ENCODE data around the gene SESN1. TPM values are rescaled to one million over a fixed set of nuclear protein-coding genes. Genes with fewer than 3 reads are reported as not detected.

SESN1 gene
- polyA plus RNA-seq, 1 donor (not counting 4 experiments of a cell fraction or from before 2014, with no cell fraction given): 21.4 TPM

DNA sequence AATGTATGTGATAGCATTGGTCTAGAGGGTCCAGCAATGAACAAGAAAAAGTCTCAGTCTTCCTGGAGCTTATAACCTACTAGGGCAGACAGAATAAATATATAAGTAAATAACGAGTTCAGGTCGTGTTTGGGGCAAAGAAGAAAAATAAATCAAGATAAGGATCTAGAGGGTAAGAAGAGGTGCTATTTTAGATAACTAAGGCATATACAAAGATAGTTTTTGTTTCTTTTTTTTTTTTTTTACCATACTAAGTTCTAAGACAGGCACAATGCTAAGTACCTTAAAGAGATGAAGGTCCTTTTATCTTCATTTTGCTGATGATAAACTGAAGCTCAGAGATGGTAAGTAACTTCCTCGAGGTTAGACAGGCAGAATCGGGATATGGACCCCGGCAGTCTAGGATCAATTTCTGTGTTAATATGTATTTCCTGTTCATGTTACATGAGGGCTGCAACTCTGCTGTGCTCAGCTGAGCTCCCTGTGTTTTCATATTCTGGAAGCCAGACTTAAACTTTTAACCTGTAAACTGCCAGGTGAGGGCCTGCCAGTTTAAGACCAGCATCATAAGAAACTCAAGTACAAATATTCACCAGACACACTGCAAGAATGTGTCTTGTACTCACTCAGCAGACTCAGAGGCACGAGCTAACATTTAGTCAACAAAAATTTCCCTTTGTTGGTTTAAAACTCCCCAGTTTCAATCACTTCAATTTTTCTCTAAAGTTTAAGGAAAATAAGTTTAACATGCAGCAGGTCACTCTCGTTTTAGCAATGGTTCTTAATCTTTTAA lies 23.3 kb downstream of the SESN1 start:
- dilution Hi-C loops (cut with MboI; ENCODE audit: extremely low pct_ligation_motif_present, low sequenced_read_pairs): no loop called here
- H3K4me1 ChIP-seq (ENCODE audit: control insufficient read depth, extremely low read depth, insufficient read depth, low read length): no peaks in the 10 kb centered on the region
- no peak overlapping the region for H3K4me3 ChIP-seq (ENCODE audit: control insufficient read depth in 2 of 3, extremely low read depth in 1 of 3, insufficient read depth in 2 of 3, low read depth in 1 of 3, low read length in 3 of 3)
- H3K9me1 ChIP-seq (ENCODE audit: control insufficient read depth, extremely low read depth, insufficient read depth, low read length): no peaks in the 10 kb centered on the region
- DNase-seq (ENCODE audit: low read depth, low spot score) (no peak), FAIRE-seq (no peak)
- no peak overlapping the region for H3K27ac ChIP-seq (ENCODE audit: control insufficient read depth, insufficient read depth, low read length)
- no peaks in the 10 kb centered on the region for H3K79me2 ChIP-seq (ENCODE audit: control insufficient read depth, insufficient read depth, low read length)
- H4K20me1 ChIP-seq (ENCODE audit: control insufficient read depth, extremely low read depth, insufficient read depth, low read length): no peaks in the 10 kb centered on the region
- H3K4me2 ChIP-seq (ENCODE audit: control insufficient read depth, extremely low read depth, insufficient read depth, low read depth, low read length): no peak overlapping the region
- no peaks in the 10 kb centered on the region for H3K9me3 ChIP-seq (ENCODE audit: control insufficient read depth, low read depth, low read length)
- no peaks in the 10 kb centered on the region for H3K27me3 ChIP-seq (ENCODE audit: control insufficient read depth, extremely low read depth, insufficient read depth, low read length)
- TF ChIP-seq, protein P1, sequence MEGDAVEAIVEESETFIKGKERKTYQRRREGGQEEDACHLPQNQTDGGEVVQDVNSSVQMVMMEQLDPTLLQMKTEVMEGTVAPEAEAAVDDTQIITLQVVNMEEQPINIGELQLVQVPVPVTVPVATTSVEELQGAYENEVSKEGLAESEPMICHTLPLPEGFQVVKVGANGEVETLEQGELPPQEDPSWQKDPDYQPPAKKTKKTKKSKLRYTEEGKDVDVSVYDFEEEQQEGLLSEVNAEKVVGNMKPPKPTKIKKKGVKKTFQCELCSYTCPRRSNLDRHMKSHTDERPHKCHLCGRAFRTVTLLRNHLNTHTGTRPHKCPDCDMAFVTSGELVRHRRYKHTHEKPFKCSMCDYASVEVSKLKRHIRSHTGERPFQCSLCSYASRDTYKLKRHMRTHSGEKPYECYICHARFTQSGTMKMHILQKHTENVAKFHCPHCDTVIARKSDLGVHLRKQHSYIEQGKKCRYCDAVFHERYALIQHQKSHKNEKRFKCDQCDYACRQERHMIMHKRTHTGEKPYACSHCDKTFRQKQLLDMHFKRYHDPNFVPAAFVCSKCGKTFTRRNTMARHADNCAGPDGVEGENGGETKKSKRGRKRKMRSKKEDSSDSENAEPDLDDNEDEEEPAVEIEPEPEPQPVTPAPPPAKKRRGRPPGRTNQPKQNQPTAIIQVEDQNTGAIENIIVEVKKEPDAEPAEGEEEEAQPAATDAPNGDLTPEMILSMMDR (optimal IDR thresholded peaks at IDR 0.05 in 1 of 3, IDR thresholded peaks at IDR 0.05 in 1 of 3, conservative IDR thresholded peaks at IDR 0.05 in 1 of 3; ENCODE audit: extremely low read depth in 1 of 3, insufficient read depth in 2 of 3, low read length in 3 of 3): no peak
- TF ChIP-seq EZH2 (IDR thresholded peaks at IDR 0.05; ENCODE audit: low read length): no peak
- no peaks in the 10 kb centered on the region for H3K36me3 ChIP-seq (ENCODE audit: control insufficient read depth in 2 of 2, extremely low read depth in 1 of 2, insufficient read depth in 2 of 2, low read length in 2 of 2)
- H2AFZ ChIP-seq (ENCODE audit: control insufficient read depth, low read length): no peak overlapping the region
- H3K9ac ChIP-seq (ENCODE audit: control insufficient read depth, extremely low read depth, insufficient read depth, low read length): no peak overlapping the region

DNA sequence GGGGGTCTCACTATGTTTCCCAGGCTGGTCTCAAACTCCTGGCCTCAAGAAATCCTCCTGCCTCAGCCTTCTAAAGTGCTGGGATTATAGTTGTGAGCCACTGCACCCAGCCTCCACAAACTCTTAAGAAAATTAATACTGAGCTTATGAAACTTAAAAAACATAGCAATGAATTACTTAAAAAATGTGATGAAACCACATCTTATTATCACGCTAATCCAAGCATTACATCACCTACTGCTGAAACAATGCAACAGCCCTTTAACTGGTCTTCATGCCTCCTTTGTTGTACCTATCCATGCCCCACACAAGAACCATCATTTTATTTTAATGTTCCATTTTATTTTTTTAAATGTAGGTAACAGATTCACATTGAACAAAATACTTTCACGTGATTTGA lies 24.9 kb downstream of the SESN1 start:
- Histone ChIP-seq H3K4me1 (ENCODE audit: control insufficient read depth, extremely low read depth, insufficient read depth, low read length) (no peaks in the 10 kb centered on the region), H4K20me1 (ENCODE audit: control insufficient read depth, extremely low read depth, insufficient read depth, low read length) (no peaks in the 10 kb centered on the region), H3K4me2 (ENCODE audit: control insufficient read depth, extremely low read depth, insufficient read depth, low read depth, low read length) (no peak overlapping the region), H3K36me3 (ENCODE audit: control insufficient read depth in 2 of 2, extremely low read depth in 1 of 2, insufficient read depth in 2 of 2, low read length in 2 of 2) (no peaks in the 10 kb centered on the region), H3K9ac (ENCODE audit: control insufficient read depth, extremely low read depth, insufficient read depth, low read length) (no peak overlapping the region), H3K27me3 (ENCODE audit: control insufficient read depth, extremely low read depth, insufficient read depth, low read length) (no peaks in the 10 kb centered on the region), H3K79me2 (ENCODE audit: control insufficient read depth, insufficient read depth, low read length) (no peaks in the 10 kb centered on the region), H3K9me1 (ENCODE audit: control insufficient read depth, extremely low read depth, insufficient read depth, low read length) (no peaks in the 10 kb centered on the region), H3K4me3 (ENCODE audit: control insufficient read depth in 2 of 3, extremely low read depth in 1 of 3, insufficient read depth in 2 of 3, low read depth in 1 of 3, low read length in 3 of 3) (no peak overlapping the region), H3K27ac (ENCODE audit: control insufficient read depth, insufficient read depth, low read length) (no peak overlapping the region), H2AFZ (ENCODE audit: control insufficient read depth, low read length) (no peak overlapping the region), H3K9me3 (ENCODE audit: control insufficient read depth, low read depth, low read length) (no peaks in the 10 kb centered on the region)
- TF ChIP-seq, protein P1 (optimal IDR thresholded peaks at IDR 0.05 in 1 of 3, IDR thresholded peaks at IDR 0.05 in 1 of 3, conservative IDR thresholded peaks at IDR 0.05 in 1 of 3; ENCODE audit: extremely low read depth in 1 of 3, insufficient read depth in 2 of 3, low read length in 3 of 3): no peak
- no peak for TF ChIP-seq EZH2 (IDR thresholded peaks at IDR 0.05; ENCODE audit: low read length)
- no peak for DNase-seq (ENCODE audit: low read depth, low spot score)
- dilution Hi-C loops (cut with MboI; ENCODE audit: extremely low pct_ligation_motif_present, low sequenced_read_pairs): no loop called here
- no peak for FAIRE-seq

All from keratinocyte (primary cell).